ENCODE measurements around the gene MON1A.
"Not testable (repeated sequence)": the region's sequence is repeated elsewhere in the genome, so short reads cannot be mapped to it uniquely, and the experiment has no call there.

Gene MON1A

DNA sequence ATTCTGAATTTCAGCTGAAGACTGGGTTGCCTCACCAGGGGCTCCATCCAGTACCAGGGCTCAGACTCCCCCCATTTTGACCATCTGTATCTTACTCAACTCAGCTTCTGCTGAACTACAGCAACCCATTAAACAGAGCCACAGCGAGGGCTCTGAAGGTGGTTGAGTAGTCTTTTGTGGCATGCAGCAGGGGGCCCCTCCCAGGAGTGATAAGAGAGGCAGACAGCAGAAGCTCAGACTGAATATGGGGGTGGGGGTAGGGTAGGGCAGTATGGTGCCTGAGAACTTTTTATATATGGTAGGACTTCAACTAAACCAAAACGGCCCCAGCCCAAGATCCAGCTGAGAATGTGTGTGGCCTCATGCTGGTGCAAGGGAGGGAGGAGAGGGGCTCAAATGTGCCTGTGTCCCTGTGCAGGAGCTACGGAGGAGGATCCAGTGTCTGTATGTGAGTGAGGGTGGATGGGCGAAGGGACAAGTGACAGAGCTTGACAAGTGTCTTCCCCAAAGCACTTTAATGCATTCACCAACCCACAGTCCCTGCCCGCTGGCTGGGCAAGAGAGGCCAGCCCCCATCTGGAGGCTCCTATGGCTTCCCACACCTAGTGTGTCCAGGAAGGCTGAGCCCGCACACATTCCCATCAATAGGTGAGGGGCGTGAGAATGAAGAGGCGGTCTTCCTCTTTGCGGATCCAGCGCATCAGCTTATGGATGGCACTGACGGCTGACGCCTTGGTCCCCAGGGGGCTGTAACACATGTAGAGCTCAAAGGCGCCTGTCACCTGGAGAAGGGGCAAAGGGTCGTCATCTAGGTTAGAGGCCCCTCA lies 21.0 kb downstream of the MON1A start:
- no peak for DNase-seq (ENCODE audit: low read depth in 1 of 2, low spot score in 1 of 2)
- TF ChIP-seq POLR2AphosphoS5 (IDR thresholded peaks at IDR 0.05; ENCODE audit: low read depth) = no peak
- no peak for TF ChIP-seq GABPA (IDR thresholded peaks at IDR 0.05; ENCODE audit: low read depth)
- TF ChIP-seq SPI1 (IDR thresholded peaks at IDR 0.05; ENCODE audit: borderline replicate concordance, low read depth) = no peak
- TF ChIP-seq REST (IDR thresholded peaks at IDR 0.05; ENCODE audit: insufficient replicate concordance, low read depth) = no peak
- no peak for TF ChIP-seq CTCF (IDR thresholded peaks at IDR 0.05; ENCODE audit: insufficient read depth, low read length)
- Histone ChIP-seq H3K27me3 (ENCODE audit: insufficient read depth, poor library complexity, severe bottlenecking) (no peaks in the 10 kb centered on the region), H3K4me3 (replicated peaks; ENCODE audit: insufficient read depth, low read length) (no peak overlapping the region), H3K27ac (replicated peaks) (no peak overlapping the region)

DNA sequence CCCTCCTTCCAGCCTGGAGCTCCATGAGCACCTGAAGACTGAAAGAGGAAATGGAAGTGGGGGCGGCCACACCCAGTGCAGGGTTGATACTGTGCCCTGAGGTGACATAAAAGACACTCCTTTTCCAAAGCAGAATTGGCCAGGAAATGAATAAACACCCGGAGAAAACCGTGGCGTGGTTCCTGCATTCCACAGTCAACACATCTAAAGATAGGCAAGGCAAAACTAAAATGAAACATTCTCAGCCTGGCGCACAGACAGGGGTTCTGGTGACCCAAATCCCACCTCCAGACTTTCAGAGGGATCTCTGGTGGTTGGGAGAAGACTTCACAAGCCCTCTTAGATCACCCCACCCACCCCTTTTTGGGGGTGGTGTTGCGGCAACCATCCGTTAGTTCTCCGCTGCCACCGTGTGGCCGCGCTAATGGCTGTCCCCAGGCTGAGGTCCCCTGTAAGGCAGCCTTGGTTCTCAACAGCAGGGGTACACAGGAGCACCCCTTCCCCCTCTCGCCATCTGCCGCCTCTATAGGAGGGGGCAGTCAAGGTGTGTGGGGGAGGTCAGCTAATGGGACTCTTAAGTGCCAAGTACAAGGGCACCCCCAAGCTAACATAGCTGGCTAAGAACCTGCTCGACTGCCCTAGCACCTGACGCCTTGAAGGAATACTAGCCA lies 23.4 kb downstream of the MON1A start:
- no peak overlapping the region for H3K27ac ChIP-seq (replicated peaks)
- TF ChIP-seq CTCF (IDR thresholded peaks at IDR 0.05; ENCODE audit: insufficient read depth, low read length) (peak; percentile 50), GABPA (IDR thresholded peaks at IDR 0.05; ENCODE audit: low read depth) (no peak), REST (IDR thresholded peaks at IDR 0.05; ENCODE audit: insufficient replicate concordance, low read depth) (no peak), POLR2AphosphoS5 (IDR thresholded peaks at IDR 0.05; ENCODE audit: low read depth) (no peak), SPI1 (IDR thresholded peaks at IDR 0.05; ENCODE audit: borderline replicate concordance, low read depth) (peak; percentile 63; the same call in 1 of the 2 replicates)
- H3K4me3 ChIP-seq (replicated peaks; ENCODE audit: insufficient read depth, low read length) = no peak overlapping the region
- peak in 1 of 2 experiments; percentile 22 for DNase-seq (ENCODE audit: low read depth in 1 of 2, low spot score in 1 of 2)
- peaks cover 2% of the 10 kb centered on the region for H3K27me3 ChIP-seq (ENCODE audit: insufficient read depth, poor library complexity, severe bottlenecking)

DNA sequence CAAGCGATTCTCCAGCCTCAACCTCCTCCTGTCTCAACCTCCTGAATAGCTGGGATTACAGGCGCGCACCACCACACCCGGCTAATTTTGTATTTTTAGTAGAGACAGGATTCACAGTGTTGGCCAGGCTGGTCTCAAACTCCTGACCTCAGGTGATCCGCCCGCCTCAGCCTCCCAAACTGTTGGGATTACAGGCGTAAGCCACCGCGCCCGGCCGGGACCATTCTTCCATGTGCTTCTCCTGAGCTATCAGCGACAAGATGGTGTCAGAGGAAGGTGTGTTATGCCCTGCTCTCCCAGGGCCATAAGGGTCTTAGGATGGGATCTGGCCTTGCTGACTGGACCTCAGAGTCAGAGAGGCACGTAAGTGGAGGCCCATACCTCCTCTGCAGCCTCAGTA lies 25.2 kb downstream of the MON1A start:
- not testable (repeated sequence) for H3K27me3 ChIP-seq (ENCODE audit: insufficient read depth, poor library complexity, severe bottlenecking); H3K27ac ChIP-seq (replicated peaks); H3K4me3 ChIP-seq (replicated peaks; ENCODE audit: insufficient read depth, low read length); DNase-seq (ENCODE audit: low read depth in 1 of 2, low spot score in 1 of 2)
